HG03575 (cell line): ENCODE data around the gene DOK6.
"Not testable (repeated sequence)": the region's sequence is repeated elsewhere in the genome, so short reads cannot be mapped to it uniquely, and the experiment has no call there.

Experiments used
- ATAC-seq: cut with Tn5 transposase; IDR thresholded peaks from one replicate; pipeline ENCODE4 v1.9.1; 2021; ENCODE audit not compliant: unreplicated experiment, insufficient number of reproducible peaks, low FRiP score; ENCODE audit errors: extremely low read depth

DOK6 gene

GRCh38 chr18:69400253-69400975 lies at the start of gene DOK6:
TSS of gene DOK6 (plus strand) at chr18:69400888.
- ATAC-seq, result no peak

GRCh38 chr18:69353023-69353422 lies 47.7 kb upstream of the DOK6 start:
- ATAC-seq, result no peak

- ATAC-seq, result no peak
Measured at GRCh38 chr18:69357590-69357989, 43.1 kb upstream of the DOK6 start.

- no peak for ATAC-seq
Measured at GRCh38 chr18:69358212-69358895, 42.3 kb upstream of the DOK6 start.

GRCh38 chr18:69359768-69360167 lies 40.9 kb upstream of the DOK6 start:
- ATAC-seq, result not testable (repeated sequence)

GRCh38 chr18:69364930-69365329 lies 35.8 kb upstream of the DOK6 start:
- no peak for ATAC-seq

GRCh38 chr18:69365658-69366057 lies 35.0 kb upstream of the DOK6 start:
- no peak for ATAC-seq

- ATAC-seq, result no peak
Measured at GRCh38 chr18:69367104-69367503, 33.6 kb upstream of the DOK6 start.

- no peak for ATAC-seq
Measured at GRCh38 chr18:69371729-69372128, 29.0 kb upstream of the DOK6 start.

- no peak for ATAC-seq
Measured at GRCh38 chr18:69380324-69380723, 20.4 kb upstream of the DOK6 start.

- no peak for ATAC-seq
Measured at GRCh38 chr18:69383186-69383585, 17.5 kb upstream of the DOK6 start.

GRCh38 chr18:69387186-69387585 lies 13.5 kb upstream of the DOK6 start:
- no peak for ATAC-seq

- no peak for ATAC-seq
Measured at GRCh38 chr18:69388222-69388621, 12.5 kb upstream of the DOK6 start.

- ATAC-seq, result no peak
Measured at GRCh38 chr18:69397096-69397495, 3.6 kb upstream of the DOK6 start.

- ATAC-seq, result no peak
Measured at GRCh38 chr18:69399253-69399652, 1.4 kb upstream of the DOK6 start.

GRCh38 chr18:69400976-69401225 lies 213 bp downstream of the DOK6 start:
- no peak for ATAC-seq

- no peak for ATAC-seq
Measured at GRCh38 chr18:69401226-69401971, 711 bp downstream of the DOK6 start.

- ATAC-seq, result no peak
Measured at GRCh38 chr18:69401972-69402532, 1.4 kb downstream of the DOK6 start.

- ATAC-seq, result no peak
Measured at GRCh38 chr18:69402533-69402989, 1.9 kb downstream of the DOK6 start.

- no peak for ATAC-seq
Measured at GRCh38 chr18:69408522-69408921, 7.8 kb downstream of the DOK6 start.
